ENCODE data around the gene SCGB1C2.

SCGB1C2 gene

DNA sequence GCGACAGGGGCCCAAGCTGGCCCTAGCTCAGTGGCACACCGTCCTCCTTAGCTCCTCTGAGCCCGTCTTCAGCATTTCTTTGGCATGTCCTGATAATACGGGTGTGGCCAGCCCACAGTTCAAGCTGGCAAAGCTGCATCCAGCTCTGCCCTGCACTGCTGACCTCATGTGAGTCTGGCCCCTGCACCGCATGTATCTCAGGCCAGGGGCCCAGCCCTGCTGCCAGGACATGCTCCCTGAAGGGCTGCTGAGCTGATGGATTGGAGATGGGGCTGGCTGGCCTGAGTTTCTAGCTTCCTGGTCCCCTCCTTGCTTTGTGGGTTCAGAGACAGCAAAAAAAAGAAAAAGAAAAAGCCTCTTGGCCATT is 41.7 kb downstream of the SCGB1C2 start:
- no peak overlapping the region for H3K27ac ChIP-seq (ENCODE audit: low read length)
- H3K36me3 ChIP-seq (ENCODE audit: insufficient read depth, low read depth, low read length), result no peaks in the 10 kb centered on the region
- H3K4me1 ChIP-seq (ENCODE audit: insufficient read depth, low read length), result peaks cover 7% of the 10 kb centered on the region; the same call in 1 of the 2 replicates
- H3K4me3 ChIP-seq (ENCODE audit: low read length), result no peak overlapping the region
- no peak overlapping the region for H3K9ac ChIP-seq (ENCODE audit: low read depth, low read length)
- peaks cover 67% of the 10 kb centered on the region for H3K27me3 ChIP-seq (ENCODE audit: insufficient read depth, low read length)
- H3K9me3 ChIP-seq (ENCODE audit: insufficient read depth, low read depth, low read length), result no peaks in the 10 kb centered on the region

DNA sequence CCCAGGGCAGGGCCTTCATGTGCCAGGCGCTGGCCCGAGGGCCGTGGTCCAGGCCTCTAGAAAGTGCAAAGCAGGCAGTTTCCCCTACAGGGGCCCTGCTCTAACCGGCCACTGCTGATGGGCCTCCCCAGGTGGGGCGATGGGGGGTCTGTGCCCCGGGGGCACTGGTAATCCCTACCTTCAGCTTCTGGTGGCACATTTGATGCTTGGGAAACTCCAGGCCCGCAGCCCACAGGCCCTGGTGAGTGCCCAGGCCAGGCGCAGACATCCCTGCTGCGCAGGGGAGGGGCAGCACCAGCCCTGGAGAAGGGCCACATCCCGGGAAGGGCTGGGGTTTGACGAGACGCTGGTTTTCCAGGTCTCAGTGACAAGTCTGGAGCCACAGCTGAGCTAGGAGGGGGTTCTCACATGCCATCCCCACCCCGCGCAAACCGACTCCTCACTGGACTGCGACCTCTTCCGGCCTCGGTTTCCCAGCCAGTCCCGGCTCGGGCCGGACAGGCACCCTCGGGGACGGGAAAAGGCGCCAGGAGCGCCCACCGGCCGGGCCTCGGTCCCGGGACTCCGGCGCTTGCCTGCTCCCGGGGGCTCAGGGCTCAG is 42.5 kb downstream of the SCGB1C2 start:
- H3K4me3 ChIP-seq (ENCODE audit: low read length), result peak overlapping the region; percentile 53; the same call in 1 of the 2 replicates
- no peak overlapping the region for H3K27ac ChIP-seq (ENCODE audit: low read length)
- H3K9ac ChIP-seq (ENCODE audit: low read depth, low read length), result no peak overlapping the region; the same call in 1 of the 2 replicates

DNA sequence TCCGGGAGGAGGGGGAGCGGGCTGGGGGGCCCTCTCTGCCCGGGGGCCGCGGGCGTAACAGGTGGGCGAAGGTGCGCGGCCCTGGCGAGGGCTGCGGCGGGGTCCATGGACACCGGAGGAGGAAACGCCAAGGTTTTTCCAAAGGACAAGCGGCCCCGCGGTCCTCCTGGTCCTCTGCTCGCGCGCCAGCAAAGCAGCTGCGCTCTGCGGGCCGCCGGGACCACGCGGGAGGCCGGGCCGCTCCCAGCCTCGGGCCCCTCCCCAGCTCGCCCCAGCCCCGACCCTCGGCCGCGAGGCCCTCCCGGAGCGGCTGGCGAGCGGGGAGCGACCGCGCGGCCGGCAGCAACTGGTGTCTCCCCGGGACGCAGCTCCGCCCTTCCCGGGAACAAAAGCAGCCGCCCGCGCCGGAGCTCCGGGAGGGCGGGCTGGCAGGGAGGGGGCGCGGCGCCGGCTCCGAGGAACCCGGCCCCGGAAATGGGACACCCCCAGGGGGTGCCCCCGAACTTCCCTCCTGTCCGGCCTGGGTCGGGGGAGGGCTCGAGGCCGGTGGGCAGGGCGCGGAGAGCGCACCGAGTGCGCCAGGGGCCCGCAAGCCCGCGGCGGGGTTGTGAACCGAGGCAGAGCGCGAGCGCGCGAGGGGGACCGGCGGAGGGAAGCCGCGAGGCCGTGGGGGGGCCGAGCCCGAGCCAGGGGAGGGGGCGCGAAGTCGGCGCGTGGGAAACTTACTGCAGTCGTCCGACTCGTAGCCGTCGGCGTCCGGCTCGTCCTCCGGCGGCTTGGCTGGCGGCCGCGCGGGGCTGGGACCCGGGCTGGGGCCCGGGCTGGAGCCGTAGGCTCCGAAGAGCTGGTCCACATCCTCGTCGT is 43.2 kb downstream of the SCGB1C2 start:
- Histone ChIP-seq H3K9ac (ENCODE audit: low read depth, low read length) (no peak overlapping the region; the same call in 1 of the 2 replicates), H3K27me3 (ENCODE audit: insufficient read depth, low read length) (peaks cover 81% of the 10 kb centered on the region), H3K27ac (ENCODE audit: low read length) (no peak overlapping the region), H3K4me1 (ENCODE audit: insufficient read depth, low read length) (peaks cover 7% of the 10 kb centered on the region; the same call in 1 of the 2 replicates), H3K9me3 (ENCODE audit: insufficient read depth, low read depth, low read length) (no peaks in the 10 kb centered on the region), H3K36me3 (ENCODE audit: insufficient read depth, low read depth, low read length) (no peaks in the 10 kb centered on the region), H3K4me3 (ENCODE audit: low read length) (peak overlapping the region; percentile 53; the same call in 1 of the 2 replicates)

More for the DNA sequence above, 42.5 kb downstream of the SCGB1C2 start:
- Histone ChIP-seq H3K9me3 (ENCODE audit: insufficient read depth, low read depth, low read length) (no peaks in the 10 kb centered on the region), H3K36me3 (ENCODE audit: insufficient read depth, low read depth, low read length) (no peaks in the 10 kb centered on the region), H3K27me3 (ENCODE audit: insufficient read depth, low read length) (peaks cover 75% of the 10 kb centered on the region), H3K4me1 (ENCODE audit: insufficient read depth, low read length) (peaks cover 7% of the 10 kb centered on the region; the same call in 1 of the 2 replicates)

DNA sequence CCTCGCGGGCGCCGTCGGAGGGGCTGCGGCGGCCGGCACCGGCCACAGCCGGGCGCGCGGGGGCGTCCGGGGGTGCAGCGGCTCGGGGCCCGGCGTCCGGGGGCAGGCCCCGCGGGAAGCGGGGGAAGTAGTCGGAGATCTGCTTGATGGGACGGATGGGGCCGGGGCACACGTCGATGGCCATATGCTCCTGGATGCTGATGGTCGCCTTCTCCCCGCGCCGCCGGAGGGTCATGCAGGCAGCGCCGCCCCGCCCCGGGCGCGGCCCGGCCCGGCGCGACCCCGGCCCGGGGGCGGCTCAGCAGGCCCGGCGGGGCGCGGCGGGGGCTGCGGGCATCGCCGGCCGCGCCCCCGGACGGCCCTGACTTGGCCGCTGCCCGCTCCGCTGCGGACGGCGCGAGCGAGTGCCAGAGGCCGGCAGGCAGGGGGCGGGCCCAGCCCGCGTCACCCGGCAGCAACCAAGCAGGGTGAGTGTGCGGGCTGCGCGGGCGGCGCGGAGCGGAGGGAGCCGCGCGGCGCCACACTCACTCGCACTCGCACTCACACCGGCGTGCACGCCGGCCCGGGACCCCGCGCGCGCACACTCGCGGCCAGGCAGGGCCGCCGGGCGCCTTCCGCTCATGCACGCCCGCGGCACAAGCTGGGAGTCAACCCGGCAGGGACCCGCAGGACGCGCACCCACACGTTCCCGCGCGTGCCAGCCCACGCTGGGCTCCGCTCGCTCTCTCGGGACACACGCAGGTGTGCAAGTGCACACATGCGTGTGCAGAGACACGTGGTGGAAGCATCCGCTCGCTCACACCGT is 44.1 kb downstream of the SCGB1C2 start, which contains the start of gene DOC2B:
TSS of gene DOC2B (minus strand) at position 406 of the 805 bp plus-strand sequence. CDS start at position 235, 171 bp downstream.
- Histone ChIP-seq H3K4me3 (ENCODE audit: low read length) (peak within 1 kb of the TSS; percentile 56; the same call in 1 of the 2 replicates), H3K9me3 (ENCODE audit: insufficient read depth, low read depth, low read length) (no peaks in the 10 kb centered on the region), H3K27ac (ENCODE audit: low read length) (no peak within 1 kb of the TSS), H3K36me3 (ENCODE audit: insufficient read depth, low read depth, low read length) (no peaks in the 10 kb centered on the region), H3K9ac (ENCODE audit: low read depth, low read length) (peak within 1 kb of the TSS; percentile 37; the same call in 1 of the 2 replicates), H3K4me1 (ENCODE audit: insufficient read depth, low read length) (peaks cover 7% of the 10 kb centered on the region; the same call in 1 of the 2 replicates), H3K27me3 (ENCODE audit: insufficient read depth, low read length) (peaks cover 81% of the 10 kb centered on the region)

DNA sequence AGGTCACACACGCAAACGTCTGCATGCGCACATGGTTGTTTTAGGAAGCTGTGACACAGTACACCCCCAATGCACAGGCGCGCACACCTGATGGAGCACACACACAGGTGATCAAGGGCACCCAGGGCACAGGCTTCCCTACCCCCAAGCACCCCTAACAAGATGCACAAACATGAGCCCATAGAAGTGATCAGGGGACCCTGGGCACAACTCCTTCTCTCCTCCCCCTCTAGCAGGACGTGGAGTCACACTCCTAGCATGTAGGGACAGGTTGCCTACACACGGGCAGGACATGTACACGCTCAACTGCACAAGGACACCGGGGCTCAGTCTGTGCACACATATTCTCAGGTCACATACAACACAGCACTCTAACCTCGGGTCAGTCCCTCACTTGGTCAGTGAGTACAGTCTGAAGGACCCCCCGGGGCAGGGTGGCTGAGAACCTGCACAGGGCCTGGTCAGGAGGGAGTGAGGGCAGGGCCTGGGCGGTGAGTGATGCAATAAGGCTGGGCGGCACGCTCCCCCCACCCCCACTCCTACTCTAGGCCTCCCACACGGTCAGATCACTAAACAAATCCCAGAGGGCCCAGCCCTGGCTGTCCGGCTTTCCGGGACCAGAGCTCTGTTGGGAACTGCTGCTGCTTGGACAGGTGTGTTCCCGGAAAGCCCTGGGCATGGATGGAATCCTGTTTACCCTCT is 44.8 kb downstream of the SCGB1C2 start:
- H3K9ac ChIP-seq (ENCODE audit: low read depth, low read length), result peak overlapping the region; percentile 37; the same call in 1 of the 2 replicates
- no peaks in the 10 kb centered on the region for H3K9me3 ChIP-seq (ENCODE audit: insufficient read depth, low read depth, low read length)
- no peak overlapping the region for H3K27ac ChIP-seq (ENCODE audit: low read length)
- H3K27me3 ChIP-seq (ENCODE audit: insufficient read depth, low read length), result peaks cover 81% of the 10 kb centered on the region
- H3K4me3 ChIP-seq (ENCODE audit: low read length), result peak overlapping the region; percentile 56; the same call in 1 of the 2 replicates
- no peaks in the 10 kb centered on the region for H3K36me3 ChIP-seq (ENCODE audit: insufficient read depth, low read depth, low read length)
- H3K4me1 ChIP-seq (ENCODE audit: insufficient read depth, low read length), result peaks cover 7% of the 10 kb centered on the region; the same call in 1 of the 2 replicates

DNA sequence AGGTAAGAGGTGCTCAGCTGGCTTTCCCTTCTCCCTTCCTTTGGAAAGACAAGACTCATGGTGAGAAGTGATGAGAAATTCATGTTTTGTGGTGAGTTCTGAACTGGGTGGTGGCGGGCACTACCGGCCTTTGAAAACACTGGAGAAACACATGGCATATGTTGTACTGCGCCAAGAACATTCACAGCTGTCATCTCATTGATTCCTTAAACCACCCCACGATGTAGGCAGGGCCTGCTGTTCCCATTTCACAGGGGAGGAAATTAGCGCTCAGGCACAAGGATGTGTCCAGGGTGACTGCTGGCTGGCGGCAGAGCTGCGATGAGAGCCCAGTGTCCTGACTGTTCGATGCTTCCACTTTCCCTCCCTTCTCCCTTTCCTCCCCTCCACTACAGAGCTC is 45.7 kb downstream of the SCGB1C2 start:
- H3K9me3 ChIP-seq (ENCODE audit: insufficient read depth, low read depth, low read length), result no peaks in the 10 kb centered on the region
- no peaks in the 10 kb centered on the region for H3K36me3 ChIP-seq (ENCODE audit: insufficient read depth, low read depth, low read length)
- H3K4me1 ChIP-seq (ENCODE audit: insufficient read depth, low read length), result peaks cover 7% of the 10 kb centered on the region; the same call in 1 of the 2 replicates
- H3K27ac ChIP-seq (ENCODE audit: low read length), result no peak overlapping the region
- H3K27me3 ChIP-seq (ENCODE audit: insufficient read depth, low read length), result peaks cover 73% of the 10 kb centered on the region
- H3K9ac ChIP-seq (ENCODE audit: low read depth, low read length), result no peak overlapping the region
- H3K4me3 ChIP-seq (ENCODE audit: low read length), result no peak overlapping the region

DNA sequence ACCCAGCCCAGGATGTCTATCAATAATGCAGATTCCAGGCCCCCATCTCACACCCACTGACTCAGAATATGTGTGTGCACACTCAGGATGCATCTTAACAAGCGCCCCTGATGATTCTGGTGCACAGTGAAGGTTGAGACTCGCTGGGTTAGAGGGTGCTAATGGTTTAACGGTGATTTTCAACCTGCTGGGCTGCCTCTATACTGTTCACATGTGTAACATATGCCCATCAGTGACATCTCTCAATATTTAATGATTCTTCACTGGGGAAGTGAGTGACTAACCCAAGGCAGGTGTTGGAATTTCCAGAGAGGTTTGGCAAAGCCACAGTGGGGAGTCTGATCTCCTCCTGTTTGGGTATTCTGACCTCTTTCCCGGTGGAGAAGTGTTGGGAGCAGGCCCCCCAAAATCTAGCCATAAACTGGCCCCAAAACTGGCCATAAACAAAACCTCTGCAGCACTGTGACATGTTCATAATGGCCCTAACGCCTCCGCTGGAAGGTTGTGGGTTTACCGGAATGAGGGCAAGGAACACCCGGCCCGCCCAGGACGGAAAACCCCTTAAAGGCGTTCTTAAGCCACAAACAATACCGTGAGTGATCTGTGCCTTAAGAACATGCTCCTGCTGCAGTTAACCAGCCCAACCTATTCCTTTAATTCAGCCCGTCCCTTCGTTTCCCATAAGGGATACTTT is 48.2 kb downstream of the SCGB1C2 start:
- Histone ChIP-seq H3K4me3 (ENCODE audit: low read length) (no peak overlapping the region), H3K9me3 (ENCODE audit: insufficient read depth, low read depth, low read length) (no peaks in the 10 kb centered on the region), H3K27me3 (ENCODE audit: insufficient read depth, low read length) (peaks cover 47% of the 10 kb centered on the region), H3K36me3 (ENCODE audit: insufficient read depth, low read depth, low read length) (no peaks in the 10 kb centered on the region), H3K4me1 (ENCODE audit: insufficient read depth, low read length) (peaks cover 7% of the 10 kb centered on the region; the same call in 1 of the 2 replicates), H3K27ac (ENCODE audit: low read length) (no peak overlapping the region), H3K9ac (ENCODE audit: low read depth, low read length) (no peak overlapping the region)

DNA sequence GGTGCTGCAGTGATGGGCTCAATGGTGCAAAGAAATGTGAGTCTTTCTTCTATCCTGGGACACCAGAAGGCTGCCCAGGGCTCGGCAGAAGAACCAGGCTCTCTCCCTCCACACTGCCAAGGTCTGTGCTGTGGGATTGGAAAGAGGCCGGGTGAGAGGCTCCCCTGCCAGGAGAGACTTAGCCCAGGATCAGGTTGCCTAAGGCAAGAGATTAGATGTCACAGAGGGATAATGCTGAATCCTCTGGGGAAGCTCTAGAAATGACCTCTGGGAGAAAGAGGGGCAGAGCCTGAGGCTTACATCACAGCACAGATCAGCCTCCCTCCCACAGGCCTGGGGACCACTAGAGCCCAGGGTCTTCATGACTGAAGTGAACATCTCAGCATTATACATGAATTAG is 49.8 kb downstream of the SCGB1C2 start:
- Histone ChIP-seq H3K9me3 (ENCODE audit: insufficient read depth, low read depth, low read length) (no peaks in the 10 kb centered on the region), H3K9ac (ENCODE audit: low read depth, low read length) (no peak overlapping the region), H3K4me3 (ENCODE audit: low read length) (no peak overlapping the region), H3K4me1 (ENCODE audit: insufficient read depth, low read length) (peaks cover 6% of the 10 kb centered on the region; the same call in 1 of the 2 replicates), H3K27me3 (ENCODE audit: insufficient read depth, low read length) (peaks cover 34% of the 10 kb centered on the region), H3K27ac (ENCODE audit: low read length) (no peak overlapping the region), H3K36me3 (ENCODE audit: insufficient read depth, low read depth, low read length) (no peaks in the 10 kb centered on the region)

Measured in iPS-20b (cell line).